Activated naive CD8-positive, alpha-beta T cell treated with anti-CD3 and anti-CD28 coated beads, Interleukin-2, amount 10 ng/mL, durations not matched to agents 7 days and 5 days (primary cell): ENCODE results near the gene MAP2K2. TPM values are rescaled to one million over a fixed set of nuclear protein-coding genes. Genes with fewer than 3 reads are reported as not detected.
A peak's percentile ranks its signal among the peaks of the same experiment; 100 is the strongest.
"Not testable (repeated sequence)": the region's sequence is repeated elsewhere in the genome, so short reads cannot be mapped to it uniquely, and the experiment has no call there.

Experiments
- ATAC-seq: fragments of 150-1000 bp; cut with Tn5 transposase; one replicate; pipeline ENCODE4 v1.10.0; 2021; ENCODE audit warnings: low read depth, moderate library complexity
- POLR2A ChIA-PET: fragments of 350-600 bp; sonication (Branson Sonifier 250); formaldehyde crosslinking; loops from one replicate; lab custom pipeline; 2021; ENCODE audit warnings: antibody characterized with exemption; lab: Charles Lee
- DNase-seq: peaks from one replicate; pipeline ENCODE4 v3.0.0; 2021
- H3K27ac Mint-ChIP-seq: one replicate; pipeline ENCODE4 v1.8.0; 2022; ENCODE audit warnings: mild to moderate bottlenecking, mixed read lengths
- H3K27me3 Mint-ChIP-seq: one replicate; pipeline ENCODE4 v1.8.0; 2022; ENCODE audit warnings: mild to moderate bottlenecking, moderate library complexity, mixed read lengths
- H3K36me3 Mint-ChIP-seq: one replicate; pipeline ENCODE4 v1.8.0; 2021; ENCODE audit warnings: mild to moderate bottlenecking, mixed read lengths
- H3K4me1 Mint-ChIP-seq: one replicate; pipeline ENCODE4 v1.8.0; 2021; ENCODE audit warnings: mixed read lengths
- H3K4me3 Mint-ChIP-seq: one replicate; pipeline ENCODE4 v1.8.0; 2022; ENCODE audit warnings: mild to moderate bottlenecking, moderate library complexity, mixed read lengths
- H3K9me3 Mint-ChIP-seq: one replicate; pipeline ENCODE4 v1.8.0; 2021; ENCODE audit warnings: mixed read lengths
- total RNA-seq, 2 experiments: library from RNA; stranded (reverse); gene quantifications; one replicate each; pipeline ENCODE4 v1.2.3, GENCODE V29; 2021

MAP2K2 gene
- total RNA-seq, 2 experiments from 2014 or later = 210 to 211 TPM

DNA sequence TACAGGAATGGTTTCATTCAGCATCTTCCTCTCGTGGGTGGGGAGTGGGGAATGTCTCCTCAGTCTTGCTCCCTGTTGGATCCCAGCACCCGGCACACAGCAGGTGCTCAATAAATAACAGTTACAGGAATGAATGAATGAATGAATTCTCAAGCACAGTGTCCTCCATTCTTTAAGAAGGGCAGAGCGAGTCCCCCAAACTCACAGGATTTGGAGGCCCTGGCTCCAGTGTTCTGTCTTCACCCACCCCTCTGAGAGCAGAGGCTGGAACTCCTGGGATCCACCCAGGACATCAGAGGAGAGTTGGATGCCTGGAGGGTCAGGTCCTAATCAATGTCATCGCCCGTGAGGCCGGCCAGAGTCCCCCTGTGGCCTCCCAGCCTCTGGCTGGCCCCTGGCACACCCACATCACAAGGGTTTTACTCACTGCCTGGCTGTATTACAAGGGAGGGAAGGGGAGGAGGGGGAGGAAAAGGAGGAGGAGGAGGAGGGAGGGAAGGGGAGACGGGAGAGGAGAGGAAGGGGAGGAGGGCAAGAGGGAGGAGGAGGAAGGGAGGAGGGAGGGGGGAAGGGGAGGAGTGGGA lies 20.8 kb upstream of the MAP2K2 start:
- POLR2A ChIA-PET = no interaction called here
- no peak for ATAC-seq
- Mint-ChIP-seq H3K36me3 (no peaks in the 10 kb centered on the region), H3K4me1 (peaks cover 5% of the 10 kb centered on the region), H3K4me3 (no peak overlapping the region), H3K27me3 (peaks cover 22% of the 10 kb centered on the region), H3K27ac (no peak overlapping the region), H3K9me3 (no peaks in the 10 kb centered on the region)
- no peak for DNase-seq

DNA sequence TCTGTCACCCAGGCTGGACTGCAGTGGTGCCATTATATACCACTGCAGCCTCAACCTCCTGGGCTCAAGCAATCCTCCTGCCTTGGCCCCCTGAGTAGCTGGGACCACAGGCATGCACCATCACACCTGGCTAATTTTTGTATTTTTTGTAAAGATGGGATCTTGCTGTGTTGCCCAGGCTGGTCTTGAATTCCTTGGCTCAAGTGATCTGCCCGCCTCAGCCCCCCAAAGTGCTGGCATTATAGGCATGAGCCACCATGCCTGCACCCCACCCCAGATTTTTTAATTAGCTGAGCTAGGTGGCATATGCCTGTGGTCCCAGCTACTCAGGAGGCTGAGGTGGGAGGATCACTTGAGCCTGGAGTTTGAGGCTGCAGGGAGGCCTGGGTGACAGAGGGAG lies 19.0 kb upstream of the MAP2K2 start:
- DNase-seq, POLR2A ChIA-PET, ATAC-seq, H3K4me3 Mint-ChIP-seq, H3K27ac Mint-ChIP-seq, H3K36me3 Mint-ChIP-seq, H3K9me3 Mint-ChIP-seq: not testable (repeated sequence)
- H3K4me1 Mint-ChIP-seq = peaks cover 10% of the 10 kb centered on the region
- peaks cover 19% of the 10 kb centered on the region for H3K27me3 Mint-ChIP-seq

- H3K9me3 Mint-ChIP-seq = no peaks in the 10 kb centered on the region
- POLR2A ChIA-PET = interaction anchor here (1.0 to 1.7 kb wide), 8 partner anchors 13 to 584 kb away, joined by 3 to 10 read pairs (median 6); partner anchors contain the start of genes CREB3L3, DPP9 and EEF2
- peaks cover 16% of the 10 kb centered on the region for H3K27me3 Mint-ChIP-seq
- H3K4me1 Mint-ChIP-seq = peaks cover 10% of the 10 kb centered on the region
- no peak overlapping the region for H3K27ac Mint-ChIP-seq
- H3K36me3 Mint-ChIP-seq = no peaks in the 10 kb centered on the region
- peak overlapping the region; percentile 42 for H3K4me3 Mint-ChIP-seq
- DNase-seq (peak; percentile 49), ATAC-seq (peak; percentile 65)
Measured at GRCh38 chr19:4140237-4140711, 16.4 kb upstream of the MAP2K2 start.

- DNase-seq = peak; percentile 95
- no peaks in the 10 kb centered on the region for H3K9me3 Mint-ChIP-seq
- POLR2A ChIA-PET = interaction anchor here (1.0 to 1.7 kb wide), 7 partner anchors 14 to 584 kb away, joined by 3 to 10 read pairs (median 5); partner anchors contain the start of genes CREB3L3, DPP9 and EEF2
- H3K4me3 Mint-ChIP-seq = peak overlapping the region; percentile 53
- no peaks in the 10 kb centered on the region for H3K36me3 Mint-ChIP-seq
- H3K4me1 Mint-ChIP-seq = peaks cover 10% of the 10 kb centered on the region
- H3K27ac Mint-ChIP-seq = peak overlapping the region; percentile 18
- H3K27me3 Mint-ChIP-seq = peaks cover 17% of the 10 kb centered on the region
- ATAC-seq = peak; percentile 89
Measured at GRCh38 chr19:4139614-4140236, 15.8 kb upstream of the MAP2K2 start.

DNA sequence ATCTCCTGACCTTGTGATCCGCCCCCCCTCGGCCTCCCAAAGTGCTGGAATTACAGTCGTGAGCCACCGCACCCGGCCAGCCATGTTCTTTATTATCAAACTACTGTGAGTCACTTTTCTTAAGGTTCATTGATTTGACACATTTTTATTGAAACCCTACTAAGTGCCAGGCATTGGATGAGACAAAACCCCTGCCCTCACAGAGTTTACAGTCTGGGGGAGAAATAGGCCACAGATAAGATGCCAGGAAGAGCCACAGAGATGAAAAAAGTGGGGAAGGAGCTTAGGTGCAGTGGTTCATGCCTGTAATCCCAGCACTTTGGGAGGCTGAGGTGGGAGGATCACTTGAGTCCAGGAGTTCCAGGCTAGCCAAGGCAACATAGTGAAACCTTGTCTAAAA lies 14.5 kb upstream of the MAP2K2 start:
- no peak for DNase-seq

DNA sequence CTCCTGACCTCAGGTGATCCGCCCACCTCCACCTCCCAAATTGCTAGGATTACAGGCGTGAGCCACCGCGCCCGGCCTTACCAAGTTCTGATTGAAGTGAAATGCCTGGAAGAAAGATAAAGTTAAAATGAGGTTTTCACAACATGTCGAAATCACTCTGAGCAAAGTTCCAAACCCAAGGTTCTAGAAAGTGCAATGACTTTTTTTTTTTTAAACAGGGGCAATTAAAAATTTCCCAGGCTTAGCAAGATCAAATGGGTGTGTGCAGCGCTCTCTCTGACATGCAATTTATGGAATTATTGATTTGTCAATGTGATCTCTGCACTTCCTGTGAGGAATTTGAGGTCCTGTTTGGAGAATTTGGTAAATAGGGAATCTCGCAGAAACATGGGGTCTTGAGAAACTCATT lies 12.8 kb upstream of the MAP2K2 start:
- H3K36me3 Mint-ChIP-seq = no peaks in the 10 kb centered on the region

More for the DNA sequence above, 14.5 kb upstream of the MAP2K2 start:
- peaks cover 10% of the 10 kb centered on the region for H3K4me1 Mint-ChIP-seq
- H3K9me3 Mint-ChIP-seq = no peaks in the 10 kb centered on the region
- no peak overlapping the region for H3K27ac Mint-ChIP-seq
- POLR2A ChIA-PET = no interaction called here
- no peak overlapping the region for H3K4me3 Mint-ChIP-seq
- no peaks in the 10 kb centered on the region for H3K36me3 Mint-ChIP-seq
- peaks cover 12% of the 10 kb centered on the region for H3K27me3 Mint-ChIP-seq
- ATAC-seq = no peak

GRCh38 chr19:4135386-4135785 lies 11.5 kb upstream of the MAP2K2 start:
- POLR2A ChIA-PET = interaction anchor here (0.6 to 0.8 kb wide), 3 partner anchors 51 to 104 kb away, joined by 3 to 5 read pairs (median 3); no protein-coding TSS in a partner anchor
- H3K27ac Mint-ChIP-seq, DNase-seq: not testable (repeated sequence)

More for the DNA sequence above, 12.8 kb upstream of the MAP2K2 start:
- peaks cover 9% of the 10 kb centered on the region for H3K27me3 Mint-ChIP-seq
- H3K4me1 Mint-ChIP-seq = peaks cover 10% of the 10 kb centered on the region
- no peak overlapping the region for H3K27ac Mint-ChIP-seq
- POLR2A ChIA-PET = no interaction called here
- no peak overlapping the region for H3K4me3 Mint-ChIP-seq
- DNase-seq (no peak), ATAC-seq (no peak)
- H3K9me3 Mint-ChIP-seq = no peaks in the 10 kb centered on the region

GRCh38 chr19:4134351-4134750 lies 10.4 kb upstream of the MAP2K2 start:
- POLR2A ChIA-PET = no interaction called here
- ATAC-seq (no peak), DNase-seq (no peak)
- Mint-ChIP-seq H3K27me3 (peaks cover 7% of the 10 kb centered on the region), H3K4me1 (peaks cover 2% of the 10 kb centered on the region), H3K27ac (no peak overlapping the region), H3K36me3 (no peaks in the 10 kb centered on the region), H3K4me3 (no peak overlapping the region), H3K9me3 (no peaks in the 10 kb centered on the region)

More at GRCh38 chr19:4135386-4135785, 11.5 kb upstream of the MAP2K2 start:
- ATAC-seq, H3K4me3 Mint-ChIP-seq, H3K36me3 Mint-ChIP-seq, H3K27me3 Mint-ChIP-seq, H3K4me1 Mint-ChIP-seq, H3K9me3 Mint-ChIP-seq: not testable (repeated sequence)

GRCh38 chr19:4130744-4131438 lies 7.0 kb upstream of the MAP2K2 start:
- ATAC-seq (no peak), DNase-seq (no peak)
- Mint-ChIP-seq H3K27me3 (peaks cover 7% of the 10 kb centered on the region), H3K27ac (no peak overlapping the region), H3K36me3 (no peaks in the 10 kb centered on the region), H3K4me1 (peaks cover 1% of the 10 kb centered on the region), H3K4me3 (no peak overlapping the region), H3K9me3 (no peaks in the 10 kb centered on the region)
- POLR2A ChIA-PET = no interaction called here

- not testable (repeated sequence) for H3K27ac Mint-ChIP-seq
Measured at GRCh38 chr19:4129050-4129449, 5.1 kb upstream of the MAP2K2 start.

GRCh38 chr19:4127322-4127721 lies 3.4 kb upstream of the MAP2K2 start:
- H3K9me3 Mint-ChIP-seq, ATAC-seq, H3K4me3 Mint-ChIP-seq, H3K27me3 Mint-ChIP-seq, POLR2A ChIA-PET, H3K27ac Mint-ChIP-seq, H3K36me3 Mint-ChIP-seq, DNase-seq: not testable (repeated sequence)
- H3K4me1 Mint-ChIP-seq = peaks cover 16% of the 10 kb centered on the region

More at GRCh38 chr19:4129050-4129449, 5.1 kb upstream of the MAP2K2 start:
- not testable (repeated sequence) for H3K27me3 Mint-ChIP-seq, H3K4me1 Mint-ChIP-seq, H3K36me3 Mint-ChIP-seq, H3K9me3 Mint-ChIP-seq, ATAC-seq, H3K4me3 Mint-ChIP-seq, DNase-seq
- POLR2A ChIA-PET = interaction anchor here (0.7 kb wide), 1 partner anchor 51 kb away, joined by 3 read pairs; no protein-coding TSS in a partner anchor

- no peak for DNase-seq
Measured at GRCh38 chr19:4124638-4125037, 716 bp upstream of the MAP2K2 start.

GRCh38 chr19:4122480-4122879 lies 1.4 kb downstream of the MAP2K2 start:
- Mint-ChIP-seq H3K36me3 (peaks cover 10% of the 10 kb centered on the region), H3K9me3 (no peaks in the 10 kb centered on the region), H3K27me3 (no peaks in the 10 kb centered on the region), H3K4me1 (peaks cover 25% of the 10 kb centered on the region), H3K27ac (peak overlapping the region; percentile 95), H3K4me3 (peak overlapping the region; percentile 93)
- POLR2A ChIA-PET = interaction anchor here (0.6 kb wide), 1 partner anchor 182 kb away, joined by 4 read pairs; no protein-coding TSS in a partner anchor
- DNase-seq = no peak
- ATAC-seq = no peak

More at GRCh38 chr19:4124638-4125037, 716 bp upstream of the MAP2K2 start:
- ATAC-seq = no peak
- peak overlapping the region; percentile 51 for H3K27ac Mint-ChIP-seq
- peak overlapping the region; percentile 70 for H3K4me3 Mint-ChIP-seq
- H3K4me1 Mint-ChIP-seq = peaks cover 21% of the 10 kb centered on the region
- no peaks in the 10 kb centered on the region for H3K27me3 Mint-ChIP-seq
- POLR2A ChIA-PET = interaction anchor here (0.6 kb wide), 1 partner anchor 1045 kb away, joined by 8 read pairs; no protein-coding TSS in a partner anchor
- peaks cover 8% of the 10 kb centered on the region for H3K36me3 Mint-ChIP-seq
- no peaks in the 10 kb centered on the region for H3K9me3 Mint-ChIP-seq
